Osteocyte (in vitro differentiated cells): ENCODE data around the gene FOXJ3. TPM values are rescaled to one million over a fixed set of nuclear protein-coding genes. Genes with fewer than 3 reads are reported as not detected.
A peak's percentile ranks its signal among the peaks of the same experiment; 100 is the strongest.

ENCODE experiments used
- DNase-seq: peaks from one replicate; pipeline ENCODE4 v3.0.0; 2021; ENCODE audit warnings: mixed read lengths; ENCODE audit not compliant: unreplicated experiment; ENCODE audit errors: extremely low spot score
- H3K27ac Mint-ChIP-seq: one replicate; pipeline ENCODE4 v1.8.0; 2021; ENCODE audit warnings: mild to moderate bottlenecking, mixed read lengths; ENCODE audit not compliant: unreplicated experiment
- H3K27me3 Mint-ChIP-seq: one replicate; pipeline ENCODE4 v1.8.0; 2021; ENCODE audit warnings: mixed read lengths; ENCODE audit not compliant: unreplicated experiment
- H3K36me3 Mint-ChIP-seq: one replicate; pipeline ENCODE4 v1.8.0; 2021; ENCODE audit warnings: mixed read lengths; ENCODE audit not compliant: unreplicated experiment
- H3K4me1 Mint-ChIP-seq: one replicate; pipeline ENCODE4 v1.8.0; 2021; ENCODE audit warnings: mixed read lengths; ENCODE audit not compliant: unreplicated experiment
- H3K4me3 Mint-ChIP-seq: one replicate; pipeline ENCODE4 v1.8.0; 2021; ENCODE audit warnings: mild to moderate bottlenecking, moderate library complexity, mixed read lengths; ENCODE audit not compliant: unreplicated experiment
- H3K9me3 Mint-ChIP-seq: one replicate; pipeline ENCODE4 v1.8.0; 2021; ENCODE audit warnings: mixed read lengths; ENCODE audit not compliant: unreplicated experiment
- total RNA-seq: library from RNA; stranded (reverse); gene quantifications from 2 replicates; pipeline ENCODE4 v1.2.1, GENCODE V29; 2021
- TF ChIP-seq, protein P1 (sequence below): fragments of 200-600 bp; sonication (generic); IDR thresholded peaks from 2 replicates; pipeline ENCODE4 v1.5.0; 2021; ENCODE audit warnings: antibody characterized with exemption, mild to moderate bottlenecking, moderate library complexity

FOXJ3 gene
- total RNA-seq, 1 donor from 2014 or later, result 34.6 TPM

GRCh38 chr1:42282867-42283583 lies 52.0 kb downstream of the FOXJ3 start:
- Mint-ChIP-seq H3K27me3 (no peaks in the 10 kb centered on the region), H3K4me3 (no peak overlapping the region), H3K4me1 (peaks cover 17% of the 10 kb centered on the region), H3K27ac (no peak overlapping the region), H3K9me3 (no peaks in the 10 kb centered on the region), H3K36me3 (peaks cover 7% of the 10 kb centered on the region)
- TF ChIP-seq, protein P1, sequence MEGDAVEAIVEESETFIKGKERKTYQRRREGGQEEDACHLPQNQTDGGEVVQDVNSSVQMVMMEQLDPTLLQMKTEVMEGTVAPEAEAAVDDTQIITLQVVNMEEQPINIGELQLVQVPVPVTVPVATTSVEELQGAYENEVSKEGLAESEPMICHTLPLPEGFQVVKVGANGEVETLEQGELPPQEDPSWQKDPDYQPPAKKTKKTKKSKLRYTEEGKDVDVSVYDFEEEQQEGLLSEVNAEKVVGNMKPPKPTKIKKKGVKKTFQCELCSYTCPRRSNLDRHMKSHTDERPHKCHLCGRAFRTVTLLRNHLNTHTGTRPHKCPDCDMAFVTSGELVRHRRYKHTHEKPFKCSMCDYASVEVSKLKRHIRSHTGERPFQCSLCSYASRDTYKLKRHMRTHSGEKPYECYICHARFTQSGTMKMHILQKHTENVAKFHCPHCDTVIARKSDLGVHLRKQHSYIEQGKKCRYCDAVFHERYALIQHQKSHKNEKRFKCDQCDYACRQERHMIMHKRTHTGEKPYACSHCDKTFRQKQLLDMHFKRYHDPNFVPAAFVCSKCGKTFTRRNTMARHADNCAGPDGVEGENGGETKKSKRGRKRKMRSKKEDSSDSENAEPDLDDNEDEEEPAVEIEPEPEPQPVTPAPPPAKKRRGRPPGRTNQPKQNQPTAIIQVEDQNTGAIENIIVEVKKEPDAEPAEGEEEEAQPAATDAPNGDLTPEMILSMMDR, result no peak
- no peak for DNase-seq

DNA sequence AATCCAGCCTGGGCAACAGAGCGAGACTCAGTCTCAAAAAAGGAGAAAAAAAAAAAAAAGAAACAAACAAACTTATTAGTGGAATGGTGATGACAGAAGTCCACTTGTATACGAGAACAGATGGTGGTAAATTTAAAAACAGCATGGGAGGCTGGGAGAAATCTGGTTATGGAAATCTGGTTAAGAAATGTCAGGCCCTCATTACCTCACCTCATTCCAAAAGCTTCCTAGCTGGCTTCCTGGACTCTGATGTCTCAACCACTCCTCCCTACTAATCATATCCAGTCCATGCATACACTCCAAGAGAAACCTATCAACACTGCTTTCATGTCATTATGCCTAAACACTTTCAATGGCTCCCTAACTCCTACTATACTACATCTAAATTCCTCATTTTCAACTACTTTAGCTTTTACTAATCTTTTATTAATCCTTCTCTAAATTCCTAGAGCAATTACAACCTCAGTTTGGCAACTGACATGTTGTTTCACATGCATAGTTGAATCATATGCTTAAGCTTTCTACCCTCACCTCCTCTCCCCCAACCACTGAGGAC lies 52.9 kb downstream of the FOXJ3 start:
- H3K27ac Mint-ChIP-seq, result no peak overlapping the region
- H3K4me3 Mint-ChIP-seq, result no peak overlapping the region
- TF ChIP-seq, protein P1, result no peak
- no peaks in the 10 kb centered on the region for H3K27me3 Mint-ChIP-seq
- no peaks in the 10 kb centered on the region for H3K9me3 Mint-ChIP-seq
- DNase-seq, result no peak
- peaks cover 6% of the 10 kb centered on the region for H3K36me3 Mint-ChIP-seq
- H3K4me1 Mint-ChIP-seq, result peaks cover 17% of the 10 kb centered on the region

GRCh38 chr1:42280821-42281220 lies 54.2 kb downstream of the FOXJ3 start:
- H3K27ac Mint-ChIP-seq, result no peak overlapping the region
- no peak overlapping the region for H3K4me3 Mint-ChIP-seq
- TF ChIP-seq, protein P1, result no peak
- DNase-seq, result no peak
- H3K9me3 Mint-ChIP-seq, result no peaks in the 10 kb centered on the region
- H3K27me3 Mint-ChIP-seq, result no peaks in the 10 kb centered on the region
- peaks cover 17% of the 10 kb centered on the region for H3K4me1 Mint-ChIP-seq
- peaks cover 10% of the 10 kb centered on the region for H3K36me3 Mint-ChIP-seq

- TF ChIP-seq, protein P1, result no peak
- DNase-seq, result no peak
- Mint-ChIP-seq H3K4me3 (no peak overlapping the region), H3K27ac (peak overlapping the region; percentile 28), H3K4me1 (peaks cover 17% of the 10 kb centered on the region), H3K27me3 (no peaks in the 10 kb centered on the region), H3K36me3 (peaks cover 10% of the 10 kb centered on the region), H3K9me3 (no peaks in the 10 kb centered on the region)
These were observed 56.0 kb downstream of the FOXJ3 start for GRCh38 chr1:42279055-42279454.

- H3K9me3 Mint-ChIP-seq, result peaks cover 4% of the 10 kb centered on the region
- no peak overlapping the region for H3K4me3 Mint-ChIP-seq
- H3K27me3 Mint-ChIP-seq, result no peaks in the 10 kb centered on the region
- no peak overlapping the region for H3K27ac Mint-ChIP-seq
- TF ChIP-seq, protein P1, result no peak
- DNase-seq, result no peak
- peaks cover 10% of the 10 kb centered on the region for H3K36me3 Mint-ChIP-seq
- H3K4me1 Mint-ChIP-seq, result no peaks in the 10 kb centered on the region
These were observed 62.1 kb downstream of the FOXJ3 start for GRCh38 chr1:42272920-42273319.
